ENCODE data around the gene HCN1. TPM values are rescaled to one million over a fixed set of nuclear protein-coding genes. Genes with fewer than 3 reads are reported as not detected.
"Not testable (repeated sequence)": the region's sequence is repeated elsewhere in the genome, so short reads cannot be mapped to it uniquely, and the experiment has no call there.

The HCN1 gene
- total RNA-seq, 2 donors from 2014 or later, result 0.07 to 0.11 TPM

- no peak for DNase-seq
- H3K9ac ChIP-seq (ENCODE audit: low read depth in 2 of 2, low read length in 2 of 2), result no peak overlapping the region
- H3K27me3 ChIP-seq, result no peaks in the 10 kb centered on the region
- no peaks in the 10 kb centered on the region for H3K36me3 ChIP-seq
- no peak overlapping the region for H3K27ac ChIP-seq
- intact Hi-C loops (cut with DNase I), result no loop called here
- TF ChIP-seq CTCF (IDR thresholded peaks at IDR 0.05), result no peak
- no peaks in the 10 kb centered on the region for H3K4me1 ChIP-seq
- no peak overlapping the region for H3K4me3 ChIP-seq
- H3K9me3 ChIP-seq, result no peaks in the 10 kb centered on the region
Observed at GRCh38 chr5:45508135-45508534, 188.0 kb downstream of the HCN1 start.

GRCh38 chr5:45507178-45507577 lies 189.0 kb downstream of the HCN1 start:
- no peak for DNase-seq

GRCh38 chr5:45499006-45499405 lies 197.2 kb downstream of the HCN1 start:
- H3K27me3 ChIP-seq; H3K36me3 ChIP-seq; H3K9me3 ChIP-seq; H3K4me3 ChIP-seq; H3K4me1 ChIP-seq; H3K27ac ChIP-seq; intact Hi-C loops (cut with DNase I); H3K9ac ChIP-seq (ENCODE audit: low read depth in 2 of 2, low read length in 2 of 2); DNase-seq: not testable (repeated sequence)

More at GRCh38 chr5:45507178-45507577, 189.0 kb downstream of the HCN1 start:
- H3K27me3 ChIP-seq, result no peaks in the 10 kb centered on the region
- H3K27ac ChIP-seq, result no peak overlapping the region
- intact Hi-C loops (cut with DNase I), result no loop called here
- H3K4me1 ChIP-seq, result no peaks in the 10 kb centered on the region
- H3K9ac ChIP-seq (ENCODE audit: low read depth in 2 of 2, low read length in 2 of 2), result no peak overlapping the region
- no peaks in the 10 kb centered on the region for H3K36me3 ChIP-seq
- no peak overlapping the region for H3K4me3 ChIP-seq
- no peak for TF ChIP-seq CTCF (IDR thresholded peaks at IDR 0.05)
- no peaks in the 10 kb centered on the region for H3K9me3 ChIP-seq

- H3K4me3 ChIP-seq, result no peak overlapping the region
- no peaks in the 10 kb centered on the region for H3K27me3 ChIP-seq
- no peaks in the 10 kb centered on the region for H3K4me1 ChIP-seq
- TF ChIP-seq CTCF (IDR thresholded peaks at IDR 0.05), result no peak
- DNase-seq, result no peak
- intact Hi-C loops (cut with DNase I), result no loop called here
- no peak overlapping the region for H3K27ac ChIP-seq
- no peaks in the 10 kb centered on the region for H3K36me3 ChIP-seq
- H3K9me3 ChIP-seq, result no peaks in the 10 kb centered on the region
- no peak overlapping the region for H3K9ac ChIP-seq (ENCODE audit: low read depth in 2 of 2, low read length in 2 of 2)
Observed at GRCh38 chr5:45491368-45491767, 204.8 kb downstream of the HCN1 start.

- Histone ChIP-seq H3K4me1 (no peaks in the 10 kb centered on the region), H3K36me3 (no peaks in the 10 kb centered on the region), H3K9me3 (no peaks in the 10 kb centered on the region), H3K27ac (no peak overlapping the region), H3K9ac (ENCODE audit: low read depth in 2 of 2, low read length in 2 of 2) (no peak overlapping the region), H3K4me3 (no peak overlapping the region), H3K27me3 (no peaks in the 10 kb centered on the region)
- DNase-seq, result no peak
- no peak for TF ChIP-seq CTCF (IDR thresholded peaks at IDR 0.05)
- intact Hi-C loops (cut with DNase I), result no loop called here
Observed at GRCh38 chr5:45484781-45485180, 211.4 kb downstream of the HCN1 start.

GRCh38 chr5:45454114-45454513 lies 242.1 kb downstream of the HCN1 start:
- no peak for DNase-seq
- Histone ChIP-seq H3K9ac (ENCODE audit: low read depth in 2 of 2, low read length in 2 of 2) (no peak overlapping the region), H3K27ac (no peak overlapping the region), H3K9me3 (no peaks in the 10 kb centered on the region), H3K27me3 (no peaks in the 10 kb centered on the region), H3K4me3 (no peak overlapping the region), H3K36me3 (no peaks in the 10 kb centered on the region), H3K4me1 (no peaks in the 10 kb centered on the region)
- no peak for TF ChIP-seq CTCF (IDR thresholded peaks at IDR 0.05)
- intact Hi-C loops (cut with DNase I), result no loop called here

GRCh38 chr5:45444856-45445255 lies 251.3 kb downstream of the HCN1 start:
- H3K4me1 ChIP-seq; DNase-seq; H3K36me3 ChIP-seq; H3K9me3 ChIP-seq; intact Hi-C loops (cut with DNase I); H3K27me3 ChIP-seq; H3K4me3 ChIP-seq; H3K9ac ChIP-seq (ENCODE audit: low read depth in 2 of 2, low read length in 2 of 2); H3K27ac ChIP-seq: not testable (repeated sequence)
